ENCODE measurements around the gene CAMK2B.

Gene CAMK2B

DNA sequence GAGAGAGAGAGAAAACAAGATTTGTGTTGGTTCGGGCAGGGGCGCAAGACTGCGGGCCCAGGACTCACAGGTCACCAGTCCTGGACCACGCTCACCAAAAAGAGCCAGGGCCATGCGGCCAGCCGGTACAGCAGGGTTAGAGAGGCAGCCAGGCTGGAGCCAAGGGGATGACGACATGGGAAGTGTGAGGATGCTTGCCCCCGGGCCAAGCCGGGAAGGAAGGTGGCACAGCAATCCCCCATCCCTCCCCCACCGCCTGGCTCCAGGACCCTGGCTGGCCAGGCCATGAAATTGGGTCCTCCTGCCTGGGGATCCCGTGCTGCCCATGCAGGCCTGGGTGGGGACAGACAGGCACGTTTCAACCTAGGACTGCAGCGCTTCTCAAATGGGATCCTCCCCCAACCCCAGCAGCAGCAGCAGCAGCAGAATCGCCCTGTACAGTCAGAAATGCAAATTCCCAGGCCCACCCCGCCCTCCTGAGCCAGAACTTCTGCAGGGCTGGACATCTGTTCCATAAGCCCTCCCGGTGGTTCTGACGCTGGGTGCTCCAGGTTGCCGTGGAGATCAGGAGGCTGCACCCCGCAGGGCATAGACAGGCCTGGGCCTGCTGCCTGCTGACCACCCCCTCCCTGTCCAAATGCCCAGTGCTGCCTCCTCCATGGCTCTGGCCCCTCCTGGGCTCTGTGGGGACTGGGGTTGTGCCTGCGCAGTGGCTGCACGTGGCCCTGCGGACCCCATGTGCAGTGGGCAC, 89.6 kb downstream of the CAMK2B start:
- no peak for DNase-seq (ENCODE audit: extremely low read depth in 1 of 2, low read depth in 1 of 2)

DNA sequence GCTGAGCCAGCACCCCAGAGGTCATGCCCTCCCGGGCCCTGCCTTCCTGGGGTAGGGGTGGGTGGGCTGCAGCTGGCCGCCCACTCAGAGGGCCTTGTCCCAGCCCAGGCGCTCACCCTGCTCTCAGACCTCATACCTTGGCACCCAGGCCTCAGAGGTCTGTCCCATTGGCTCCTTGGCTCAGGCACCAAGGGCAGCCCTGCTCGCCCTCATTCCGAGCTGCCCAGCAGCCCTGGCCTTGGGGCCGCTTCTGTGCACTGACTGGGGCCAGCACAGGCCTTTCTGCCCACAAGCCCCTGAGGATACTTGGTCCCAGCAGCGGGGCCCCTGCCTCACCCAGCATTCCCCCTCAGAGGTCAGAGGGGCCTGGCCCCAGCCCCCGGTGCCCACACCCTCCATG, 90.3 kb downstream of the CAMK2B start:
- DNase-seq (ENCODE audit: extremely low read depth in 1 of 2, low read depth in 1 of 2) = no peak

DNA sequence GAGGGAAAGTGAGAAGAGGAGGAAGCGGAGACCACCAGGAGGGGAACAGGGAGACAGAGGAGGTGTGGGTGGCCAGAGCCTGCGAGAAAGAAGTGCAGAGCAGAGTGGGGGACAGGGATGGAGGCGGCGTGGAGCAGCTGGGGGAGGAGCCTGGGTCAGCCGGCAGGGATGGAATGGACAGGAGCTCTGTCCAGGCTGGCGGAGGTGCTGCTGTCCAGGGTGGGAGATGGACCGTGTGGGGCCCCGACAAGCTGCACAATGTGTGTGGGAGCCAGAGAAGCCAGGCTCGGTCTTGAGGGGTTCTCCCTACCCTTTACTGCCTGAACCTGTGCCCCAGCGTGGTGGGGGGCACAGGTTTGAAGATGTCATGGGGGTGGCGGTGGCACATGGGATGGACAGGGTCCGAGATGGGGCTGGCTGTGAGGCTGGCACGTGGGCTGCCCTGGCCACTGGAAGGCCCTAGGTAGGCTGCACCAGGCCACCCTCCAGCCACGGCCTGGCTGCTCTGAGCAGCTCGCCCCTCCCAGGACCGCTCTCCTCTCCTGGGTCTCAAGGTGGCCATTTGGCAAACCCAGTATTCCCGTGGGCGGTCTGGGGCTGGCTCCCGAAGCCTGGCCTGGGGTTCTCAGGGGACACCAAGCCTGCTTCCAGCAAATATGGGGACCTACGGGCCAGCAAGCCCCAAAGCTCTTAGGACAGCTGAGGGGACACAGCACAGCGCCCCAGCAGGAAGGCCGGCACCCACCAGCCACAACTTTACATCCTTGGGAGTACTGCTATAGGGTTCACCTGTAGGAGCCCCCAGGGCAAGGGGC, 92.3 kb downstream of the CAMK2B start:
- DNase-seq (ENCODE audit: extremely low read depth in 1 of 2, low read depth in 1 of 2) = no peak

DNA sequence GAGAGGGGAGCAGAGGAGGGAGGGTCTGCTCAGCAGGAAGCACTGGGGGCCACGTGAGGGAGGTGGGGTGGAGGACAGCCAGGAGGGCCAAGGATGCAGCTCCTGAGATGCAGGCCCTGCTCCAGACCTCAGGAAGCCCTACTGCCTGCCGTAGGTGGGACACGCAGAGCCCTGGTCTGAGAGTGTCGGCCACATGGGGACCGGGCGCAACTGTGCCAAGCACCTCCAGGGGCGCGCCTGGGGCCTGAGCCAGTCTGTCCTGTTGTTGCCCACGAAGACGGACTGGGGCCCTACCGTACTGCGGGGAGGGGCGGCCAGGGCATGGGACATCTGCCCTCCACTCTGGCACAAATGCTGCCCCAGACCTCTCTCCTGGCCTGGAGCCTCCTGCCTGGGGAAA, 93.0 kb downstream of the CAMK2B start:
- no peak for DNase-seq (ENCODE audit: extremely low read depth in 1 of 2, low read depth in 1 of 2)

DNA sequence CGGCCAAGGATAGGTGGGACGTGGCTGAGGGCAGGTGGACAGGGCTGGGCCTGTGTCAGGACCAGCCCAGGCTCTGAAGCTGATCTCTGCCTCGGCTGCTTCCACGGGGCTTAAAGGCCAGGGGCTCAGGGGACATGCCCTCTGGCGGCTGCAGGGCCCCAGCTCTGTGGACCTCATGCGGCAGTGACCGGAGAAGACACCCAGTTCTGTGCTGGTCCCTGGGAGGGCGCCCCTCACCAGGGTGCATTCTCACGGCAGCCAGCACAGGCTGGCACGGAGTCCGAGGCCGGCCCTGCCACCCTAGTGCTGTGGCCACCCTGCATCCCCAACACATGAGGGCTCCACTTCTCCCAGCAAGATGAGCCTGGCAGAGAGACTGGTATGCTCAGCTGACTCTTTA, 94.3 kb downstream of the CAMK2B start:
- no peak for DNase-seq (ENCODE audit: extremely low read depth in 1 of 2, low read depth in 1 of 2)

DNA sequence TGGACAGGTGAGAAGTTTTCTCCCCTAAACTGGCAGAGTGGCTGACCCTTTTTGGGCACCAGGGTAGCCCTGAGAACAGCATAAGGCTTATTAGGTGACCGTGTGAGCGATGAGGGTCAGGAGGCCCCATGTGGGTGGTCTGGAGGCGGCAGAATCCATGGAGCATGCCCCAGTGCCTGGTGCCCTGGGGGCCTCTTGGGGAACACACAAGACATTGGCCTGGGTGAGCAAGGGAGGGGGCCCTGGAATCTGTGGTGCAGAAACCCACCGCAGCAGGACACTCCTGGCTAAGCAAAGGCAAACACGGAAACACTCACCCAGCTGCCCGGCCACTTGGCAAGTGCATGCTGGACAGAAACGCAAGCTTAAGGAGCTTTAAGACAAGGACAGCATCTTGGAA, 95.1 kb downstream of the CAMK2B start:
- no peak for DNase-seq (ENCODE audit: extremely low read depth in 1 of 2, low read depth in 1 of 2)

DNA sequence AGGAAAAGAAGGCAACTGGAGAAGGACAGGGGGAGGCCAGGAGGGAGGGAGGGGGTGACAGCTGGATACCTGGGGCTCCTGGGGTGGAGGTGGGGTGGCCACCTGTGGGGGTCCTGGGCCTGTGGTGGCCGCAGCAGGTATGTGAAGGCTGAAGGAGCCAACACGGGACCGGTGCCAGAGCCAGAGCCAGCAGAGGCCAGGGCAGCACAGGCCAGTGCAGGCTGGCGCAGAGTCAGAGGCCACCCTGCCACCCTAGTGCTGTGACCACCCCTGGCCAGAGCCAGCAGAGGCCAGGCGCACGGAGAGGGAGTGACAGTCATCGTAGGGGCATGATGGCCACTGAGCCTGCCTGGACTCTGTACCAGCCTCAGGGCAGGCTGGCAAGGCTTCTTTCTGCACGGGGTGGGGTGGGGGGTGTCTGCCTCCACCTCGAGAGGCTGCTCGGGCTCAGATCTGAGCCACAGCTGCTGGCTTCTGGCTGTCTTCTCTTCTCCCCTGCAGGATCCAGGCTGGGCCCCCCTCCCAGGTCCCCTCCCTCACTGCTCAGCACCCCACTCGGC, 95.8 kb downstream of the CAMK2B start:
- no peak for DNase-seq (ENCODE audit: extremely low read depth in 1 of 2, low read depth in 1 of 2)

DNA sequence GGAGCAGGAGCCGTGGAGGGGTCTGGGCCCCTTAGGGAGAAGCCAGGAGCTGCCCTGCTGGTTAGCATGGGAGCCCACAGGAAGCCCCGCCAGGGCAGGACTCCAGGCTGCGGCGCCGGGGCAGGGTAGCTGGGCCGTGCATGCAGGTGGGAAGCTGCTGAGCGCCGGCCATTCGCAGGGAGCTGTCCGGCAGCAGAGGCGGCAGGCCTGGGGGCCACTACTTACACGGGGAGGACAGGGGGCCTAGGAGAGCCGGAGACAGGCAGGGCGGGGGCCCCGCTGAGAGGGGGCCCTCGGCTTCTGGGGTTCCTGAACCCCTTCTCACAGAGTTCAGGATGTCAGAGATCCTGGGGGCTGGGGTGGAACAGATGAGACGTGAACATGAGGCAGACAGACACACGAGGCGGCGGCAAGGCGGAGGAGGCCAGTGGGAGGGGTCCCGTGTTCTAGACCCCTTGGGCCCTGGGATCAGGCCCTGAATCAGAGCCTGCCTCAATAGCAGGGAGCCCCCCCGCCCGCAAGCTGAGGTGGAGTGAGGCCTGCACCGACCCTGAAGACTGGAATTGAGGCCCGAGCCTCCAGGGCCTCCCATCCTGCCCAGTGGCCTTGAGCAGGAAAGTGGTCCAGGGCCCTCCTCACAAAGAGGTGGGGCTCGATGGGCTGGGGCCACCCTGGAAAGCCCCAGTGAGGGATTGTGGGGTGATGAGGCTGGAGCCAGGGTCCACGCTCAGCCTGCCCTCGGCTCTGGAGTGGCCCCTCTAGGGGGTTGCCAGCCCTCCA, 96.6 kb downstream of the CAMK2B start:
- no peak for DNase-seq (ENCODE audit: extremely low read depth in 1 of 2, low read depth in 1 of 2)

DNA sequence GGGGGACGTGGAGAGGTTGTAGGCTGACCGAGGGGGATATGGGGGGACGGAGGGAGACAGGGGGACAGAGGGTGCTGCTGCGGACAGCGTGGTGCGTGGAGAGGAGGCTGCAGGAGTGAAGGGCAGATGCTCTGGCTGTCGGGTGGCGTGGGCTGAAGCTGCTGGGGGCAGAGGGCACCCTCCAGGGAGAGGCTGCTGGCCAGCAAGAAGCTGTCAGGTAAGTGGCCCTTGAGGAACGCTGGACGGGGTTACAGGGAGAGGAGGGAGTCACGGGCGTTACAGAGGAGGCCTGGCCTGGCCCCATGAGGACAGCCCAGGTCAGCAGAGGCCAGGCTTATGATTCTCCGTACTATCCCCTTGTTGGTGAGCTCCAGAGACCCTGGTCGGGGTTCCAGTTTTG, 97.5 kb downstream of the CAMK2B start:
- DNase-seq (ENCODE audit: extremely low read depth in 1 of 2, low read depth in 1 of 2) = no peak

DNA sequence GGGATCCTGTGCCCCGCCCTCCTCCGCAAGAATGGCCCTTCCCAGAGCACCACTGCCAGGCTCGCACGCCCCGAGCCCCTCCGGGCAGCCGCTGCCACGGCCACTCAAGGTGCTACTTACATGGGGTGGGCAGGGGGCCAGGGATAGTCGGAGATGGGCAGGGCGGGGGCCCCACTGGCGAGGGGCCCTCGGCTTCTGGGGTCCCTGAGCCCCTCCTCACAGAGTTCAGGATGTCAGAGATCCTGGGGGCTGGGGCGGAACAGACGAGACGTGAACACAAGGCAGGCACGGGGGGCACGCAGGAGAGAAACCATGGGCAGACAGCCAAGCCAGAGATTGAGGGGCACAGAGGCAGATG, 99.0 kb downstream of the CAMK2B start:
- DNase-seq (ENCODE audit: extremely low read depth in 1 of 2, low read depth in 1 of 2) = no peak

DNA sequence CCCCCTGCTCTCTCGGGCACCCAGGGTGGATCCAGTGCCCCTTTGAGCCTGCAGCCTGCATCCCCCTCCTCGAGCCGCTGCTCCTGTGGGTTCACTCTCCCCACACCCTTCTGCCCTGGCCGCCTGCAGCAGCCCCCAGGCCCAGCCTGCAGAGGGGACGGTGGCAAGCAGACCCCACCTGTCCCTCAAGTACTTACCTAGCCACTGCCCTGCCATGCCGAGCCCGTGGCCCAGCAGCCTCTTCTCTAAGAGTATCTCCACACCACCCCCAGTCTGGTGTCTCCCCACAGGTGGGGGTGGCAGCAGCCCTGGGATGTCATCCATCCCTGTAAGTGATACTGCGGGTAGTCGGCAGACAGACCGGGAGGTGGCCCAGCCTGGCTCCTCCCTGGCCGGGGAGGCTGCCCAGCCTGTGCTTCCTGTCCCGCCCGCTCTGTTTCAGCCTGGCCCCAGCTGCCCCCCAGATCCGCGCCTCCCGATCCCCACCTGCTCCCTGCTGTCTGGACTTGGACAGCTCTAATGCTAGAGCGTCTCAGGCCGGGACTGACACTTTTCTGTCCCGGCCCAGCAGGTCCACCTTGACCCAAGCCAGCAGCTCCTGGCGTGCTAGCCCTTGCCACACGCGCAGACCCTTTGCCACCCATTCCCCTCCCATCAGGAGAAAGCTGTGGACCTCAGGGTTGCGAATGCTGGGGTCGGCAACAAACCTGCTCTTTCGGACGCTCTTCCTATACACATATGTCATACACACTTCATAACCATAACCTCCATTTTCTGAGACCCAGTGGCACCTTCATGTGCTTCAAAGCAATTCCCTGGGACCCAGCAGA, 99.6 kb downstream of the CAMK2B start:
- no peak for DNase-seq (ENCODE audit: extremely low read depth in 1 of 2, low read depth in 1 of 2)

DNA sequence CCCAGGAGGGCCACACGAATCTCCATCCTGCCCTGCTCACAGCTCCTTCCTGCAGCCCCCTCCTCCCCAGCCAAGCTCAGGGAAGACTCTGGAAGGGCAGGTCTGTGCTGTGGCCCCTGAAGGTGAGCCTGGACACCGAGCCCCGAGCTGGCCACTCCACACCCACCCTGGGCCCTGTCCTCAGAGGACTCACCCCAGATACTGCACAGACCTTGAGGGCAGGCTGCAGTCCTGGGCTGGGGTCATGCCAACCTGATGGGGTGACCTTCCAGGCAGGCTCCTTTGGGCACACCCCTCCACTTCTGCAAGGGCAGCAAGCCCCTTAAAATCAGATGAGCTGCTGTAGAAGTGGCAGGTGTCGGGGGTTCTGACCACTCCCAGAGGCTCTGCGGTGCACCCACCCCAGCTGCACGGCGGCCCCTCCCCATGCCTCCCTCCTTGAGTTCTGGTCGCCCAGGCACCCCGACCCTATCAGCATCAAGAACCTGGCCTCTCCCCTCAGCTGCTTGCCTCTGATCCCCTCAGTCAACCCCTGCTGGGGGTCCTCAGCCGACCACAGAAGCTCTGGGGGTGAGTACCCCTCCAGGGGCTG, 100.3 kb downstream of the CAMK2B start:
- DNase-seq (ENCODE audit: extremely low read depth in 1 of 2, low read depth in 1 of 2) = no peak

DNA sequence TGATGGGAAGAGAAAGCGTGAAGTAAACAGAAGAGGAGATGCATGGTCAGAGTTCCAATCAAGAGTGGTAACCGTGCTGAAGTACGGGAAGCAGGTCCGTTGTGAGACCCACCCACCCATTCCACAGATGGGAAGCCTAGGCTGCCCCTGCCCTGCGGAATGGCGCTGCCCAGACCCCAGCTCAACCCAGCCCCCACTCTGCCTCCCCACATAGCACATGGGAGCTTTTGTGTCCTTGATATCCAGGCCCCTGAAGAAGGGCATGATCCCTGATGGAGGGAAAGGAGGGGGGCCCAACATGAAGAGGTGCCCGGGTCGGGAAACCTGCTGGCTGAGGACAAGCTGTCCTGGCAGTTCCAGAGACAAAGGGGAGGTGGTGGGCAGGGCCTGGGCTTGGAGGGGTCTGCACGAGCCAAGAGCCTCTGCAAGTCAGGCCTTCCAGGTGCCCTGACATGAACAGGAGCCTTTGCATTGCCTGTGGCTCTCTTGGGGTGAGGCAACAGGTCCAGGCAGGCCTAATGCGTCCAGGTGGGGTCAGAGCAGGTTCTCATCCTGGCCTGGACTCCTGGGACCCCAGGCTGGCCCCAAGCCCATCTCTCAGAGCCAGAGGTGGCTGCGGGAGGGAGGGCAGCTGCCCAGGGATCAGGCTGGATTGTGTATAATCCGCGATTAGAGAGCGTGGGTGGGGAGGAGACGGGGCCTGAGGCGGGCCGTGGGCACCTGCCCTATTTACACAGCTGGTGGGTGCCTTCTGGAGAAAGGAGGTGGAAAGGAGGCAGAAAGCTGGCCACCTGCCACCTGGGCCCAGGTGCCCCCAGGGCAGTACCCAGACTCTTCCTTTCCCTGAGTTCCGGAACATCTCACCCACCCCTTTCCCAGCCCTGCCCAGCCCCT, 101.1 kb downstream of the CAMK2B start:
- no peak for DNase-seq (ENCODE audit: extremely low read depth in 1 of 2, low read depth in 1 of 2)

DNA sequence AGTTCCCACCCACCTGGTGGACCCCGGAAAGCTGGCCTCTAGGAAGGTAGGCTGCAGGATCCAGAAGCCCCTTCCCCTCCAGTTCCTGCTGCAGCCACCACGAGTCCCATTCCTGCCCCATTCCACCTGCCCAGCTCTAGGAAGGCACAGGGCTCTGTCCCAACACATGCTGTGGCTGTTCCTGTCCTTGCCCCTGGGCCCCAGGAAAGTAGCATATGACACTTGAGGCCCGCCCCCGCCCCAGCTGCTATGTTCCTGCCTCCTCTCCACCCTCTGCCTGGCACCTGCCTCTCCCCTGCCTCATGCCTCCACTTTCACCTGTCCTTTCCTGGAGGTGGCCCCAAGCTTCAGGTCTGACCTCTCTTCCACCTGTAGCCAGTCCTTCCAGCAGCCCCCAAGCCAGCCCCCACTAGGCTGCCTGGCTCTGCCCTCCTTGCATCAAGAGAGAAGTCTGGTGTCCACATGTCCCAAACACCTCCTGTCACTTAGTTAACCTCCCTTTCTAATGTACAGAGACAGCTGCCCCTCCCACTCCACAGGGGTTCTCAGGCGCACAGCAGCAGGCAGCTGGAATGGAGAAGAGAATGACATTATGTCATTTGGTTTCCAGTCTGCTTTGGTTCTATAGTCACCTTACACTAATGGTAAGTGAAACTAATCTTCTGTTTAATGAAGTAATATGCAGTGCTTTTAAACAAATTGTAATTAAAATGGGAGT, 101.9 kb downstream of the CAMK2B start:
- DNase-seq (ENCODE audit: extremely low read depth in 1 of 2, low read depth in 1 of 2) = no peak

DNA sequence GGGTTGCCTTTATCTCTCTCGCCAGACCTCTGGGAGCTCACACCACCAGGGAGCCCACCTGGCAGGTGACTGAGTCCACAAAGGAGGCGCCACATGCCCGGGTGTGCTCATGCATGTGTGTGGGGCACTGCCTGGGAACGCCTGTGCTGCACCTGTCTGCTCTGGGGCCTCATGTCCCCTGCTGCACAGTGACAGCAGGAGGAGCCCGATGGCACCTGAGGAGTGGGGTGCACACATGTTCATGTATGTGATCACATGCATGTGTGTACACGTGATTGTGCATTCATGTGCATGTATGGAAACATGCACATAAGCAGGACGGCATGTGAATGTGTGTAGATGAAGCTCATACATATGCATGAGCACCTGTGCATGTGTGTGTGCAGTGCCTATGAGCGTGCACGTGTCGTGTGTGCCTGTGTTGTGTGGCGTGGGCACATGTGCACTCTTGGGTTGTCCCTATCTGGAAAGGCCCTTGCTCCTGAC, 102.6 kb downstream of the CAMK2B start:
- no peak for DNase-seq (ENCODE audit: extremely low read depth in 1 of 2, low read depth in 1 of 2)

DNA sequence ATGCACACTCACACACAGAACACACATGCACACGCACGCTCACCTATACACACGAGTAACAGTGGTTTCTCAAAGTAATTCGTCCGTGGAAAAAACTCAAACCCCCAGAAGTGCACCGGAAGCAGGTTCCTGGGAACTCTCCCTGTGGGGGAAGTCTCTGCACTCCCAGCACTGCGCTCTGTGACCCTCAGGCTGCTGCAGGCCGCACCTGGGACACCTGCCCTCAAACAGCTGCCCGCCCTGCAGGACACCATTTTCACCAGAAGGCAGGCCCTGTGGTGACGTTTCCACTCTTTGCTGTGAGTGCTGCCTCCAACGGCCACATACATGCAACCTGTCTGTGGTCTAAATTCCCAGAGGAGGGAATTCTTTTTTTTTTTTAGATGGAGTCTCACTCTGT, 103.3 kb downstream of the CAMK2B start:
- no peak for DNase-seq (ENCODE audit: extremely low read depth in 1 of 2, low read depth in 1 of 2)

DNA sequence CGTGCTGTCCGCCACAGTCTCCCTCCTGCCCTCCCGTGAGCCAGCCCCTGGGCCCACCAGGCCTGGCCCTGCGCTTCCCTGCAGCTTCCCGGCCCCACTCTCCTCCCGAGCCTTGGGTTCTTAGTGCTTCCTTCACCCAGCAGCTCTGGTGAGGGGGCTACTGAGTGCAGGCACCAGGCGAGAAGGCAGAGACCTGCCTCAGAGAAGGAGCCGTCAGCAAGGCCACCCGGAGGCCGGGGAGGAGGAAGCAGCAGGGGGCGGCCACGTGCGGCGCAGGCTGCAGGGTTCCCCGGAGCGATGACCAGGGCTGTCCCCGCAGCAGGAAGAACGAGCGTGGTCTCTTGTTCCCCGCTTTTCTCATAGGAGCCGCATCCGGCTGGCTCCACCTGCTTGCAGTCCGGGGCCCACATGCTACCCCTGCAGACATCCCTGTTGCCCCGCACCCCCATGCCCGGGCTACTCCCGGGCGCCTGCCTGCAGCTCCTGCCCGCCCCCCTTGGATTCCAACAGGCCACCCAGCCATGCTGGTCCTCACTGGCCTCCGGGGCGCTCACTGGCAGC, 104.1 kb downstream of the CAMK2B start:
- no peak for DNase-seq (ENCODE audit: extremely low read depth in 1 of 2, low read depth in 1 of 2)
